ENCODE measurements around the gene DRD1. TPM values are rescaled to one million over a fixed set of nuclear protein-coding genes. Genes with fewer than 3 reads are reported as not detected.

The DRD1 gene
- total RNA-seq, 1 donor, result under 0.01 TPM

DNA sequence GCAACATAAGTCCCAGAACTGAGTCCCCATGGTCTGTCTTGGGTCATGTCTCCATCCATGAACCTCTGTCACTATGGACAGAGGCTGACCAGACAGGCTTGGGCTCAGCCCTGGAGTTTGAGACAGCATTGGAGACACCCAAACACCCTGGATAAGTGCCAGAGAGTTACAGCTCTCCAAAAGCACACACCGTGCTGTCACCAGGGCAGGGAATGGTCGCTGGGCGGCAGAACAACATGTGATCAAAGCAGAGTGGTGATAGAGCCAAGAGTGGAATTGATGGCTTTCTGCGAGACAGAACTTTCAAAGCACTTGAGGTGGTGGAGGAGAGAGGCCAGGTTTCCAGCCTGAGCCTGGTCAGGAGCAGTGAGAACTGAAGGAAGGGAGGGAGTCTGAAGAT, 50.1 kb downstream of the DRD1 start:
- DNase-seq (ENCODE audit: low read depth), result no peak
- TF ChIP-seq, protein P1, sequence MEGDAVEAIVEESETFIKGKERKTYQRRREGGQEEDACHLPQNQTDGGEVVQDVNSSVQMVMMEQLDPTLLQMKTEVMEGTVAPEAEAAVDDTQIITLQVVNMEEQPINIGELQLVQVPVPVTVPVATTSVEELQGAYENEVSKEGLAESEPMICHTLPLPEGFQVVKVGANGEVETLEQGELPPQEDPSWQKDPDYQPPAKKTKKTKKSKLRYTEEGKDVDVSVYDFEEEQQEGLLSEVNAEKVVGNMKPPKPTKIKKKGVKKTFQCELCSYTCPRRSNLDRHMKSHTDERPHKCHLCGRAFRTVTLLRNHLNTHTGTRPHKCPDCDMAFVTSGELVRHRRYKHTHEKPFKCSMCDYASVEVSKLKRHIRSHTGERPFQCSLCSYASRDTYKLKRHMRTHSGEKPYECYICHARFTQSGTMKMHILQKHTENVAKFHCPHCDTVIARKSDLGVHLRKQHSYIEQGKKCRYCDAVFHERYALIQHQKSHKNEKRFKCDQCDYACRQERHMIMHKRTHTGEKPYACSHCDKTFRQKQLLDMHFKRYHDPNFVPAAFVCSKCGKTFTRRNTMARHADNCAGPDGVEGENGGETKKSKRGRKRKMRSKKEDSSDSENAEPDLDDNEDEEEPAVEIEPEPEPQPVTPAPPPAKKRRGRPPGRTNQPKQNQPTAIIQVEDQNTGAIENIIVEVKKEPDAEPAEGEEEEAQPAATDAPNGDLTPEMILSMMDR (IDR thresholded peaks at IDR 0.05; ENCODE audit: insufficient read depth, low read depth, low read length), result no peak
- H3K4me3 ChIP-seq (ENCODE audit: low read depth, low read length), result no peak overlapping the region

- DNase-seq (ENCODE audit: low read depth), result no peak
- TF ChIP-seq, protein P1 (IDR thresholded peaks at IDR 0.05; ENCODE audit: insufficient read depth, low read depth, low read length), result no peak
- no peak overlapping the region for H3K4me3 ChIP-seq (ENCODE audit: low read depth, low read length)
These were observed 51.7 kb downstream of the DRD1 start for GRCh38 chr5:175392236-175392635.

- DNase-seq (ENCODE audit: low read depth), result no peak
- TF ChIP-seq, protein P1 (IDR thresholded peaks at IDR 0.05; ENCODE audit: insufficient read depth, low read depth, low read length), result no peak
- no peak overlapping the region for H3K4me3 ChIP-seq (ENCODE audit: low read depth, low read length)
These were observed 53.5 kb downstream of the DRD1 start for GRCh38 chr5:175390352-175391083.

Other genes with a start within 250 kb of the DRD1 start
- gene SFXN1, start 34.4 kb upstream of the DRD1 start, total RNA-seq, result 54.4 and 86.8 TPM in 2 replicates
- gene HRH2, start 213.9 kb upstream of the DRD1 start, total RNA-seq, result not detected in 2 replicates

Data from fibroblast of villous mesenchyme (primary cell).